Activated CD4-positive, alpha-beta memory T cell treated with anti-CD3 and anti-CD28 coated beads for 36 hours (primary cell): Measurements from ENCODE around the gene SCAPER. TPM values are rescaled to one million over a fixed set of nuclear protein-coding genes. Genes with fewer than 3 reads are reported as not detected.
A peak's percentile ranks its signal among the peaks of the same experiment; 100 is the strongest.

ENCODE experiments used
- CTCF ChIA-PET: fragments of 350-600 bp; sonication (Branson Sonifier 250); formaldehyde crosslinking; loops from one replicate; lab custom pipeline; 2021; ENCODE audit warnings: antibody characterized with exemption, inconsistent platforms; lab: Charles Lee
- POLR2A ChIA-PET: fragments of 350-600 bp; sonication (Branson Sonifier 250); formaldehyde crosslinking; loops from one replicate; lab custom pipeline; 2021; ENCODE audit warnings: antibody characterized with exemption; lab: Charles Lee
- DNase-seq: peaks from one replicate; pipeline ENCODE4 v3.0.0-alpha.2; 2020
- H3K27ac Mint-ChIP-seq: one replicate; pipeline ENCODE4 v1.8.0; 2021; ENCODE audit warnings: mixed read lengths
- H3K27me3 Mint-ChIP-seq: one replicate; pipeline ENCODE4 v1.8.0; 2021; ENCODE audit warnings: mixed read lengths
- H3K36me3 Mint-ChIP-seq: one replicate; pipeline ENCODE4 v1.8.0; 2021; ENCODE audit warnings: mixed read lengths
- H3K4me1 Mint-ChIP-seq: one replicate; pipeline ENCODE4 v1.8.0; 2021; ENCODE audit warnings: low read depth, mixed read lengths
- H3K4me3 Mint-ChIP-seq: one replicate; pipeline ENCODE4 v1.8.0; 2021; ENCODE audit warnings: mild to moderate bottlenecking, mixed read lengths
- H3K9me3 Mint-ChIP-seq: one replicate; pipeline ENCODE4 v1.8.0; 2021; ENCODE audit warnings: mixed read lengths
- intact Hi-C: fragments of 100-400 bp; cut with micrococcal nuclease; formaldehyde crosslinking; loops from one replicate; pipeline ENCODE4 v1.15.1; 2023
- total RNA-seq, 2 experiments: library from RNA; stranded (reverse); gene quantifications; one replicate each; pipeline ENCODE4 v1.2.3, GENCODE V29; 2021

The SCAPER gene
- total RNA-seq, 2 experiments from 2014 or later, result 21.5 to 22.9 TPM

DNA sequence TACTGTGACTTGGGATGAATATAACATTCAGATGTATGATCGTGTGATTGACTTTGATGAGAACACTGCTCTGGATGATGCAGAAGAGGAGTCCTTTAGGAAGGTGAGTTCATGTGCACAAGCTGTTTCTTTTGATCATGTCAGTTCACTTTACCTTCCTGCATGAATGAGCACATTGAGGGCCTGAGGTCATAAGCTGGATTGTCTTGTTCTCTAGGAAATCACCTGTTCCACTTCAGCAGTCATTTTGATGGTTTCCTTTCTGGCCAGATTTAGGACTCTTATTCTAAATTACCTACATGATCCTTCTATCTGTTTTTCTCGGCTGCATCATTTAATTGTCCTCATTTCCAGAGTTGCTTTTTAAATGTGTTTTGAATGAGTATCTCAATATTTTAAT, 30.5 kb upstream of the SCAPER start:
- POLR2A ChIA-PET, result no interaction called here
- H3K4me1 Mint-ChIP-seq, result peaks cover 26% of the 10 kb centered on the region
- H3K9me3 Mint-ChIP-seq, result no peaks in the 10 kb centered on the region
- DNase-seq, result no peak
- H3K4me3 Mint-ChIP-seq, result no peak overlapping the region
- intact Hi-C loops, result no loop called here
- peaks cover 27% of the 10 kb centered on the region for H3K36me3 Mint-ChIP-seq
- H3K27me3 Mint-ChIP-seq, result no peaks in the 10 kb centered on the region
- CTCF ChIA-PET, result no interaction called here
- peak overlapping the region; percentile 31 for H3K27ac Mint-ChIP-seq

DNA sequence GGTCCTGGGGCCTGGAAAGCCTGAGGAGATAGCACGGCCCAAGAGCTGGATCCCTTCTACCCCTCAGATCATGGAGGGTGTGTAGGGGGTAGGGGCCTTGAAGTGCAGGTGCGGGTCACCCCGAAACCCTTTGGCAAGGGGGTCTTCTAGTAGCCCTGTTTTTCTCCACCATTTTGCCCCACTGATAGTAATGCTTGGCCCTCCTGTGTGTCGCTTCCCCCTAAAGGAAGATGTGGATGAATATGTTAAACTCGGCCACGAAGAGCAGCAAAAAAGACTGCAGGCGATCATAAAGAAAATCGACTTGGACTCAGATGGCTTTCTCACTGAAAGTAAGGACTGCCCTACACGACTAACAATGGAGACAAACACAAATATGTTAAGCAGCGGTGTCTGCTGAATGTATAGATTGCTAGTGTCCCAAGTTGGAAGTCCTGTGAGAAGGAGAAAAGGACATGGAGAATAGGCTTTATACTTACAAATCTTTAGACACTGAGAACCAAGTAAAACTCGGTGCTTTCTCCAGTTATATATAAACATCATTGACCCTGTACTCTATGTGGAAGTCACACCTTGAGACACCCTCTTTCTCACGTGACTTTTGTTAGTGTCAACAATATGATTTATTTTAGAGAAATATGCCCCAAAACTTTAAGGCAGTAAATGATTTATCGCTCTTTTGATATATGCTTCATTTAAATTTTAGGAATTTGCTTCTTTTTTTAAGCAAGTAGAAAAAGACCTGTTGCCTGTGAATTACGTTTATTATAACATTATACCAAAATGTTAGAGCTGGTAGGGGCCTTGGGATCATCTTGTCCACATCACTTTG, 27.2 kb upstream of the SCAPER start:
- peaks cover 27% of the 10 kb centered on the region for H3K36me3 Mint-ChIP-seq
- ChIA-PET POLR2A (interaction anchor here (1.7 to 1.9 kb wide), 2 partner anchors 27 to 63 kb away, joined by 5 to 6 read pairs; partner anchors contain the start of genes PSTPIP1 and SCAPER), CTCF (interaction anchor here (1.9 kb wide), 1 partner anchor 29 kb away, joined by 7 read pairs; no protein-coding TSS in a partner anchor)
- no peak for DNase-seq
- peak overlapping the region; percentile 88 for H3K4me3 Mint-ChIP-seq
- H3K9me3 Mint-ChIP-seq, result no peaks in the 10 kb centered on the region
- H3K27ac Mint-ChIP-seq, result no peak overlapping the region
- H3K27me3 Mint-ChIP-seq, result no peaks in the 10 kb centered on the region
- intact Hi-C loops, result loop anchor here (5.0 kb wide), 1 partner anchor 65 kb away; no protein-coding TSS in a partner anchor
- peaks cover 30% of the 10 kb centered on the region for H3K4me1 Mint-ChIP-seq

DNA sequence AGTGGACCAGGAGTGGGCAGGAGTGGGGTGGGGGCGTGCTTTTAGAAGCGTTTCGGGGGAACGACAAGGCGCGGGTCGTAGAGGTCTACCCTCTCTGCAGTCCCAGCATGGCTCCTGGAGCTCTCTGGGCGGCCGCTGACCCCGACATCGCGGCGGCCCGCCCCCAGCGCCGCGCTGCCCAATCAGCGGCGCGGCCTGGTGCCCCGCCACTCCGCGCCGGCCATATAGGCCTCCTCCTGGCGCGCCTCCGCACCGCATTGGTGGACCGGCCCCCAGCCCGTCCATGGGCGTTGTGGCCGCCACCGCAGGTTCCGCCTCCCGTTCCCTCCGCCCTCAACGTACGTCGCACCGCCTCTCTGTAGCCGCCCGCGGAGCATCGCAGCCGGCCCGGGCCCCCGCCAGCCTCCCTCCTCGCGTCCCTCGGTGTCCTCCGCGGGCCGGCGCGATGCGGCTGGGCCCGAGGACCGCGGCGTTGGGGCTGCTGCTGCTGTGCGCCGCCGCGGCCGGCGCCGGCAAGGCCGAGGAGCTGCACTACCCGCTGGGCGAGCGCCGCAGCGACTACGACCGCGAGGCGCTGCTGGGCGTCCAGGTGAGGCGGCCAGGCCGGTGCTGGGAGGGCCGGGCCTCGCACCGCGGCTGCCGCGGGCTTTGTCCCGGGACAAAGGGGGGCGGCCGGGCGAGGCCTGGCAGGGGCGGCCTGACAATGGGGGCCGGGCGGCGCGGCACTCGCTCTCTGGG, 26.4 kb upstream of the SCAPER start, which contains the start of gene RCN2:
RCN2 (plus strand) TSS at position 353 of the 738 bp plus-strand sequence; CDS start at position 446, 93 bp downstream.
- Mint-ChIP-seq H3K9me3 (no peaks in the 10 kb centered on the region), H3K27me3 (no peaks in the 10 kb centered on the region), H3K27ac (peak within 1 kb of the TSS; percentile 65), H3K36me3 (peaks cover 22% of the 10 kb centered on the region), H3K4me3 (peak within 1 kb of the TSS; percentile 88), H3K4me1 (peaks cover 28% of the 10 kb centered on the region)
- POLR2A ChIA-PET, result interaction anchor here (1.0 to 1.9 kb wide), 3 partner anchors 26 to 612 kb away, joined by 3 to 6 read pairs (median 5); partner anchors contain the start of genes PSTPIP1 and SCAPER
- peak; percentile 96 for DNase-seq
- intact Hi-C loops, result loop anchor here (1.0 to 5.0 kb wide), 3 partner anchors 26 to 595 kb away; partner anchors contain the start of genes ISL2 and SCAPER
- CTCF ChIA-PET, result interaction anchor here (0.9 to 1.9 kb wide), 3 partner anchors 14 to 28 kb away, joined by 3 to 7 read pairs (median 3); no protein-coding TSS in a partner anchor

DNA sequence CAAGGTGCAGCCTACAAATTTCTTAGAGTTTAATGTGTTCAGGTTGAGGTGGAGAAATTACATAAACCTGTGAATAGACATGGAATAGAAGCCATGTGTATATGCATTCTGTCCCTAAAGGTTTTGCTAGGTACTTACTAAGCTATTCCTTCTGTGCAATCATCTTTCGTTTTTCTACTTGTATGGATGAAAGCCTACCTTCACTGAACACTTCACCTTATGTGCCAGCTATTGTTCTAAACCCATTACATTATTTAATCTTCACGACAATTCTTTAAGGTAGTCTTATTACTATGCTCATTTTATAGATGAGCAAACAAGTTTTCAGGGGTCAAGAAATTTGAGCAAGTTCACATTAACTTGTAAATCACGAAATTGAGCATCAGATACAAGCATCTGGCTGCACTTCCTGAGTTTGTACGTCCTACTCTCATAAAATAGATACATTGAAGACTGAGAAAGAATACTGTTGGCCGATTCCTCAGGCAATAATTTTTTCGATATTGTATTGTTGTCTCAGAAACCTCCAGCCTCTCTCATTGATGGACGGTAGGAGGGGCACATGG, 25.8 kb upstream of the SCAPER start:
- H3K27me3 Mint-ChIP-seq, result no peaks in the 10 kb centered on the region
- H3K9me3 Mint-ChIP-seq, result no peaks in the 10 kb centered on the region
- POLR2A ChIA-PET, result interaction anchor here (1.0 to 1.9 kb wide), 3 partner anchors 25 to 613 kb away, joined by 3 to 6 read pairs (median 5); partner anchors contain the start of genes PSTPIP1 and SCAPER
- no peak for DNase-seq
- H3K4me1 Mint-ChIP-seq, result peaks cover 28% of the 10 kb centered on the region
- peak overlapping the region; percentile 88 for H3K4me3 Mint-ChIP-seq
- H3K36me3 Mint-ChIP-seq, result peaks cover 17% of the 10 kb centered on the region
- intact Hi-C loops, result loop anchor here (1.0 to 5.0 kb wide), 3 partner anchors 26 to 595 kb away; partner anchors contain the start of genes ISL2 and SCAPER
- peak overlapping the region; percentile 65 for H3K27ac Mint-ChIP-seq
- CTCF ChIA-PET, result interaction anchor here (0.9 to 1.9 kb wide), 3 partner anchors 15 to 28 kb away, joined by 3 to 7 read pairs (median 3); no protein-coding TSS in a partner anchor

DNA sequence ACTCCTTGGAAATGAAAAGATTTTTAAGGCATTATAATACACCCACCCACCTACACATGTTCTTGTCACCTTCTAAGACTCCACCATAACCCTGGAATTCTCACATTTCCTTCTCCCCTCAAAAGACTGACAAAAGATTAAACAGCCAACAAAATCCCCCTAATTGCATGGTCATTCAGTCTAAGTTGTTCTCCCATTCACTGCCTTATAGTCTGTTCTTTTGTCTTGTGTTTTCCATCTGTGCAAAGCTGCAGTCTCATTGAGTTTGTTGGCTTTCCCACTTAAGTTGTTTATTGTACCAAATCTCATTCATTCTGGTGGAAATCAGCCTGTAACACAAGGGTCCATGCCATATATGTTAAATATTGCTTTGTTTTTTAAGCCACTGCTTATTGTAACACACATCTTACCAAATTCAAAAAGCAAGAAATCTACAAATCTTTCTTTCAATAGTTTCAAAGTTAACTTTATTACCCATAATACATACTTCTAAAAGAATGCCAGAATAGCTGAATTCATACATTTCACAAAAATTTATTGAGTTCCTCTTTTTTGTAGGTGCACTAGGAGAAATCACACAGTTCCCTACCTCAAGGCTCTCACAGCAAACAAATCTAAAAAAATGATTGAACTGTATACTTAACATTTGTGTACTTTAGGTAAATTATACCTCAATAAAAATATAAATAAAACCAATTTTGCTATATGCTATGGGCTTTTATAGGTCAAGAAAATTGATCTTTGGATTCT, 24.0 kb upstream of the SCAPER start:
- Mint-ChIP-seq H3K4me1 (peaks cover 18% of the 10 kb centered on the region), H3K4me3 (no peak overlapping the region), H3K27ac (no peak overlapping the region), H3K27me3 (peaks cover 4% of the 10 kb centered on the region), H3K36me3 (peaks cover 9% of the 10 kb centered on the region), H3K9me3 (no peaks in the 10 kb centered on the region)
- intact Hi-C loops, result no loop called here
- CTCF ChIA-PET, result no interaction called here
- no peak for DNase-seq
- POLR2A ChIA-PET, result no interaction called here

DNA sequence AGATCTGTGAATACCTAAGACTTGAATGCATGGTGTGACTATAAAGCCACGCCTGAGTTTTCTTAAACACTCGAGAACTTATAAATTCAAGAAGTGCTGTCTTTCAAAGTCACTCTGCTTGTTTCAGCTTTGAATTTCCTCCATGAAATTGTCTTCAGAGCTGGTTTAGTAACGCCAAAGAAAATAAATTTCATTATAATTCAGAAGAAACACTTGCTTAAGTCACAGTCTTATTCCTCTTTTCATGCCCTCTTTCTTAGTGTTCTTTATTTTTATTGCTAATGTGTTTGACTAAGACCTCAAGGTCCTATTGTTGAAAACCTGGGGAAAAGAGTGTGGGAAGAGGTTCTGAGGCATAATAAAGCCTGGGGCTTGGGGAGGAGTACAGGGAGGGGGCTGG, 23.1 kb upstream of the SCAPER start:
- intact Hi-C loops, result no loop called here
- peaks cover 3% of the 10 kb centered on the region for H3K36me3 Mint-ChIP-seq
- H3K9me3 Mint-ChIP-seq, result no peaks in the 10 kb centered on the region
- CTCF ChIA-PET, result no interaction called here
- H3K4me3 Mint-ChIP-seq, result no peak overlapping the region
- DNase-seq, result no peak
- peaks cover 16% of the 10 kb centered on the region for H3K4me1 Mint-ChIP-seq
- POLR2A ChIA-PET, result no interaction called here
- peaks cover 4% of the 10 kb centered on the region for H3K27me3 Mint-ChIP-seq
- no peak overlapping the region for H3K27ac Mint-ChIP-seq

DNA sequence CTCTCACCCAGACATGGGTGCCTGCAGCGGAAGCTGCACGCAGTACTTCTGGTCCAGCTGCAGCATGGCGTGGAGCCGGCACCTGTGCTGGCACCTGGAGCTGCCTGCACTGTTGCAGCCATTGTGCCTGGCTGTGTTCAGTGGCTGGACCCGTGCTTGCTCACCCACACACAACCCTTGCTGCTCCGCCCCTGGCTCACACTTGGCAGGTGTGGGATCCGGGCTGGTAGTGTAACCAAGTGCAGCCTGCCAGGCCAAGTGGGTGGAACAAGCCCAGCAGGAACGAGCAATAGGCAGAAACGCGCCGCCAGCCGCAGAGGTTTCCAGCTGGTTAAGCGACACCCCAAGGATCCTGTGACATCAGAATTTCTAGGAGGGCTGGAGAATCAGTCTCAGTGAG, 11.2 kb upstream of the SCAPER start:
- Mint-ChIP-seq H3K4me1 (no peaks in the 10 kb centered on the region), H3K9me3 (no peaks in the 10 kb centered on the region), H3K36me3 (no peaks in the 10 kb centered on the region), H3K4me3 (no peak overlapping the region), H3K27me3 (peaks cover 5% of the 10 kb centered on the region), H3K27ac (no peak overlapping the region)
- no peak for DNase-seq
- intact Hi-C loops, result no loop called here
- CTCF ChIA-PET, result no interaction called here
- POLR2A ChIA-PET, result interaction anchor here (0.6 kb wide), 1 partner anchor 652 kb away, joined by 3 read pairs; no protein-coding TSS in a partner anchor

DNA sequence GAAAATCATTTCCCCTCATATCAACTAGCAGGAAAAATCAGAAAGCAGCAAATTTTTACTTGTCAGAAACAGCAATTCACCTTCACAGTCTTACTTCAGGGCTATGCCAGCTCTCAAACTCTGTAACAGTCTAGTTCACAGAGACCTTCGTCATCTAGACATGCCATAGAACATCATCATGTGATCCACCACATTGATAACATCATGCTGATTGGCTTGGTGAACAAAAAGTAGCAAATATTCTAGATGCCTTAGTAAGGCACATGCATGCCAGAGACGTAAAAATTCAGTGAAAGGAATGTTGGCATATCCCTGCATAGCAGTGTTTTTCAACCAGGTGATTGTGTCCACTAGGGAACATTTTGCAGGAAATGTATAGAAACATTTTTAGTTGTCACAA, 8.6 kb upstream of the SCAPER start:
- Mint-ChIP-seq H3K36me3 (no peaks in the 10 kb centered on the region), H3K4me1 (no peaks in the 10 kb centered on the region), H3K27me3 (peaks cover 3% of the 10 kb centered on the region), H3K27ac (no peak overlapping the region), H3K4me3 (no peak overlapping the region), H3K9me3 (no peaks in the 10 kb centered on the region)
- POLR2A ChIA-PET, result no interaction called here
- DNase-seq, result no peak
- CTCF ChIA-PET, result interaction anchor here (0.7 kb wide), 1 partner anchor 17 kb away, joined by 3 read pairs; the partner anchor contains the start of gene RCN2
- intact Hi-C loops, result no loop called here

DNA sequence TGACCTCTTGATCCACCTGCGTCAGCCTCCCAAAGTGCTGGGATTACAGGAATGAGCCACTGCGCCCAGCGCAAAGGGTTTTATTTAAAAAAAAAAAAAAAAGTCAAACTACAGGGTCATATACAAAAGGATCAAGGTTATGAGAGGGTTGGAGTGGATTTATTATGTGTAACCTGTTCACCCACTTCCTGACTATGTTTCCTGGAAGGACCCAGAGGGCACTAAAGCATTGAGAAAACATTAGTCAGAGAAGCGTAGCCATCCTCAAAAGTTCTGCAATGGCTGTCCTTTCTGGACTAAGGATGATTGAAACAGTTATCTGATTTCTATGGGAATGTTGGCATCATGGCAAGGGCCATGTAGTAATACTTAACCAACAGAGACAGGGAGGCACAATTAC, 7.3 kb upstream of the SCAPER start:
- H3K27me3 Mint-ChIP-seq, result peaks cover 3% of the 10 kb centered on the region
- ChIA-PET POLR2A (no interaction called here), CTCF (no interaction called here)
- H3K9me3 Mint-ChIP-seq, result no peaks in the 10 kb centered on the region
- H3K4me1 Mint-ChIP-seq, result no peaks in the 10 kb centered on the region
- no peak overlapping the region for H3K27ac Mint-ChIP-seq
- intact Hi-C loops, result no loop called here
- no peak overlapping the region for H3K4me3 Mint-ChIP-seq
- H3K36me3 Mint-ChIP-seq, result no peaks in the 10 kb centered on the region
- DNase-seq, result no peak

DNA sequence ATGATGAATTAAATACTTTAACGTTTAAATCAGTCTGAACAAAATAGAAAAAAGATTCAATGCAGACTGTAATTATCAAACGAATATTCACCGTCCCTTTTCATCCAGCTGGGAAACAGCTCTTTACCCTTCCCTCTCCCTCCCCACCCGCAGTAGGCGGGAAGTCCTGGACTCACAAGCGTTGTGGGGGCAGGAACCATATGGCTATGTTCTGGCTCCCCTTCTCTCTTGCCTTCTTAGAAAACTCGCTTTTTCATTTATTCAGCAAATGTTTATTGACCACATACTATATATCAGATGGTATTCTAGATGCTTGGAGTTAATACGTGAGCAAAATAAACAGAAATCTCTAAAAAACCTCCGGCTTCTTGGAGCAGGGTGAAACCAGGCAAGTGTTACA, 715 bp upstream of the SCAPER start:
- no peak for DNase-seq
- peaks cover 31% of the 10 kb centered on the region for H3K4me1 Mint-ChIP-seq
- H3K4me3 Mint-ChIP-seq, result peak overlapping the region; percentile 91
- no peaks in the 10 kb centered on the region for H3K9me3 Mint-ChIP-seq
- H3K27ac Mint-ChIP-seq, result peak overlapping the region; percentile 83
- ChIA-PET CTCF (interaction anchor here (0.6 to 0.9 kb wide), 2 partner anchors 111 to 1333 kb away, joined by 3 read pairs; no protein-coding TSS in a partner anchor), POLR2A (interaction anchor here (1.2 kb wide), 1 partner anchor 25 kb away, joined by 6 read pairs; the partner anchor contains the start of gene RCN2)
- no peaks in the 10 kb centered on the region for H3K27me3 Mint-ChIP-seq
- intact Hi-C loops, result loop anchor here (1.0 to 10.0 kb wide), 2 partner anchors 25 to 589 kb away; partner anchors contain the start of gene RCN2
- H3K36me3 Mint-ChIP-seq, result no peaks in the 10 kb centered on the region
